HEK293 (cell line): ENCODE data around the gene TTC9C.
A peak's percentile ranks its signal among the peaks of the same experiment; 100 is the strongest.

ENCODE experiments used
- GLI2 ChIP-seq: fragments of 450-650 bp; formaldehyde crosslinking; IDR thresholded peaks from 2 replicates; pipeline ENCODE4; 2017; ENCODE audit warnings: missing biosample characterization, missing genetic modification characterization, low read depth, borderline replicate concordance
- GLIS2 ChIP-seq: fragments of 450-650 bp; formaldehyde crosslinking; IDR thresholded peaks from 2 replicates; pipeline ENCODE4 v1.5.1; 2016; ENCODE audit warnings: missing biosample characterization, missing genetic modification characterization
- HOXC10 ChIP-seq: sonication (generic); formaldehyde crosslinking; IDR thresholded peaks from 2 replicates; pipeline ENCODE4 v1.8.1; 2023; ENCODE audit warnings: mild to moderate bottlenecking, missing genetic modification reagents
- REPIN1 ChIP-seq: fragments of 450-650 bp; formaldehyde crosslinking; IDR thresholded peaks from 2 replicates; pipeline ENCODE4 v1.5.1; 2017; ENCODE audit warnings: missing biosample characterization, missing genetic modification characterization, low read depth
- ZIC2 ChIP-seq: fragments of 450-650 bp; formaldehyde crosslinking; IDR thresholded peaks from 2 replicates; pipeline ENCODE4 v1.5.1; 2016; ENCODE audit warnings: missing biosample characterization, missing genetic modification characterization
- ZNF133 ChIP-seq: fragments of 450-650 bp; formaldehyde crosslinking; IDR thresholded peaks from 2 replicates; pipeline ENCODE4 v1.5.1; 2016; ENCODE audit warnings: missing biosample characterization, missing genetic modification characterization
- ZNF138 ChIP-seq: fragments of 450-650 bp; formaldehyde crosslinking; IDR thresholded peaks from 2 replicates; pipeline ENCODE4 v1.5.1; 2016; ENCODE audit warnings: missing biosample characterization, missing genetic modification characterization, borderline replicate concordance
- ZNF157 ChIP-seq: fragments of 450-650 bp; formaldehyde crosslinking; IDR thresholded peaks from 2 replicates; pipeline ENCODE4 v1.5.1; 2016; ENCODE audit warnings: missing biosample characterization, missing genetic modification characterization
- ZNF169 ChIP-seq: fragments of 450-650 bp; formaldehyde crosslinking; IDR thresholded peaks from 2 replicates; pipeline ENCODE4 v1.5.1; 2016; ENCODE audit warnings: missing biosample characterization, missing genetic modification characterization
- ZNF2 ChIP-seq: fragments of 450-650 bp; formaldehyde crosslinking; IDR thresholded peaks from 2 replicates; pipeline ENCODE4 v1.5.1; 2016; ENCODE audit warnings: missing biosample characterization, missing genetic modification characterization
- ZNF211 ChIP-seq: fragments of 450-650 bp; formaldehyde crosslinking; IDR thresholded peaks from 2 replicates; pipeline ENCODE4 v1.5.1; 2016; ENCODE audit warnings: low read depth, missing biosample characterization, missing genetic modification characterization
- ZNF24 ChIP-seq: fragments of 450-650 bp; formaldehyde crosslinking; IDR thresholded peaks from 2 replicates; pipeline ENCODE4 v1.5.1; 2016; ENCODE audit warnings: missing biosample characterization, missing genetic modification characterization
- ZNF248 ChIP-seq: fragments of 450-650 bp; formaldehyde crosslinking; IDR thresholded peaks from 2 replicates; pipeline ENCODE4 v1.5.1; 2017; ENCODE audit warnings: missing biosample characterization, missing genetic modification characterization
- ZNF266 ChIP-seq: fragments of 450-650 bp; formaldehyde crosslinking; IDR thresholded peaks from 2 replicates; pipeline ENCODE4 v1.5.1; 2016; ENCODE audit warnings: missing biosample characterization, missing genetic modification characterization, low read depth
- ZNF274 ChIP-seq, 2 experiments: fragments of 200-500 bp in 1 of 2; fragments of 450-650 bp in 1 of 2; sonication (Bioruptor generic) in 1 of 2; formaldehyde crosslinking in 1 of 2; IDR thresholded peaks; 2 replicates each; pipeline versions ENCODE4 v1.5.1 to v1.6.1; 2014 to 2016; ENCODE audit warnings: borderline replicate concordance in 1 of 2, inconsistent platforms in 1 of 2, low read length in 1 of 2, missing biosample characterization in 1 of 2, missing genetic modification characterization in 1 of 2
- ZNF292 ChIP-seq: fragments of 450-650 bp; formaldehyde crosslinking; IDR thresholded peaks from 2 replicates; pipeline ENCODE4 v1.5.1; 2016; ENCODE audit warnings: low read depth, missing biosample characterization, missing genetic modification characterization, borderline replicate concordance
- ZNF311 ChIP-seq: fragments of 450-650 bp; formaldehyde crosslinking; IDR thresholded peaks from 2 replicates; pipeline ENCODE4 v1.5.1; 2017; ENCODE audit warnings: missing biosample characterization, missing genetic modification characterization, borderline replicate concordance
- ZNF350 ChIP-seq: fragments of 450-650 bp; formaldehyde crosslinking; IDR thresholded peaks from 2 replicates; pipeline ENCODE4 v1.5.0; 2017; ENCODE audit warnings: missing biosample characterization, mild to moderate bottlenecking, missing genetic modification characterization
- ZNF544 ChIP-seq: fragments of 450-650 bp; formaldehyde crosslinking; IDR thresholded peaks from 2 replicates; pipeline ENCODE4 v1.5.0; 2017; ENCODE audit warnings: missing biosample characterization, missing genetic modification characterization
- ZNF549 ChIP-seq: fragments of 450-650 bp; IDR thresholded peaks from 2 replicates; pipeline ENCODE4 v1.5.1; 2018; ENCODE audit warnings: missing biosample characterization, missing genetic modification characterization, mild to moderate bottlenecking, inconsistent platforms, moderate library complexity
- ZNF558 ChIP-seq: fragments of 450-650 bp; formaldehyde crosslinking; IDR thresholded peaks from 2 replicates; pipeline ENCODE4 v1.5.1; 2016; ENCODE audit warnings: missing biosample characterization, missing genetic modification characterization
- ZNF561 ChIP-seq: fragments of 450-650 bp; IDR thresholded peaks from 2 replicates; pipeline ENCODE4 v1.5.1; 2018; ENCODE audit warnings: missing biosample characterization, missing genetic modification characterization, borderline replicate concordance
- ZNF610 ChIP-seq: fragments of 450-650 bp; formaldehyde crosslinking; IDR thresholded peaks from 2 replicates; pipeline ENCODE4 v1.5.1; 2016; ENCODE audit warnings: missing biosample characterization, missing genetic modification characterization, borderline replicate concordance
- ZNF623 ChIP-seq: fragments of 450-650 bp; formaldehyde crosslinking; IDR thresholded peaks from 2 replicates; pipeline ENCODE4 v1.5.1; 2016; ENCODE audit warnings: missing biosample characterization, missing genetic modification characterization
- ZNF624 ChIP-seq: fragments of 450-650 bp; formaldehyde crosslinking; IDR thresholded peaks from 2 replicates; pipeline ENCODE4 v1.5.1; 2017; ENCODE audit warnings: missing biosample characterization, missing genetic modification characterization
- ZNF629 ChIP-seq: fragments of 450-650 bp; formaldehyde crosslinking; IDR thresholded peaks from 2 replicates; pipeline ENCODE4 v1.5.1; 2017; ENCODE audit warnings: missing biosample characterization, missing genetic modification characterization
- ZNF658 ChIP-seq: fragments of 450-650 bp; formaldehyde crosslinking; IDR thresholded peaks from 2 replicates; pipeline ENCODE4; 2016; ENCODE audit warnings: missing biosample characterization, missing genetic modification characterization
- ZNF768 ChIP-seq: fragments of 450-650 bp; formaldehyde crosslinking; IDR thresholded peaks from 2 replicates; pipeline ENCODE4 v1.5.1; 2018; ENCODE audit warnings: missing biosample characterization, mild to moderate bottlenecking, missing genetic modification characterization
- ZNF837 ChIP-seq: fragments of 450-650 bp; formaldehyde crosslinking; IDR thresholded peaks from 2 replicates; pipeline ENCODE4 v1.5.1; 2016; ENCODE audit warnings: missing biosample characterization, missing genetic modification characterization
- TF ChIP-seq, protein P1 (sequence below): fragments of 450-650 bp; formaldehyde crosslinking; IDR thresholded peaks from 2 replicates; pipeline ENCODE4 v1.5.1; 2016; ENCODE audit warnings: missing biosample characterization, missing genetic modification characterization
- TF ChIP-seq, protein P2 (sequence below): fragments of 450-650 bp; formaldehyde crosslinking; optimal IDR thresholded peaks from 2 replicates; pipeline ENCODE3; 2016; ENCODE audit warnings: missing biosample characterization, mild to moderate bottlenecking, missing genetic modification characterization
- TF ChIP-seq, protein P3 (sequence below): fragments of 450-650 bp; formaldehyde crosslinking; IDR thresholded peaks from 2 replicates; pipeline ENCODE4 v1.5.1; 2016; ENCODE audit warnings: missing biosample characterization, missing genetic modification characterization
- TF ChIP-seq, protein P4 (sequence below): fragments of 450-650 bp; formaldehyde crosslinking; IDR thresholded peaks from 2 replicates; pipeline ENCODE4 v1.5.1; 2016; ENCODE audit warnings: missing biosample characterization, missing genetic modification characterization, borderline replicate concordance
- TF ChIP-seq, protein P5 (sequence below): fragments of 450-650 bp; formaldehyde crosslinking; IDR thresholded peaks from 2 replicates; pipeline ENCODE4; 2016; ENCODE audit warnings: missing biosample characterization, missing genetic modification characterization

TTC9C gene

DNA sequence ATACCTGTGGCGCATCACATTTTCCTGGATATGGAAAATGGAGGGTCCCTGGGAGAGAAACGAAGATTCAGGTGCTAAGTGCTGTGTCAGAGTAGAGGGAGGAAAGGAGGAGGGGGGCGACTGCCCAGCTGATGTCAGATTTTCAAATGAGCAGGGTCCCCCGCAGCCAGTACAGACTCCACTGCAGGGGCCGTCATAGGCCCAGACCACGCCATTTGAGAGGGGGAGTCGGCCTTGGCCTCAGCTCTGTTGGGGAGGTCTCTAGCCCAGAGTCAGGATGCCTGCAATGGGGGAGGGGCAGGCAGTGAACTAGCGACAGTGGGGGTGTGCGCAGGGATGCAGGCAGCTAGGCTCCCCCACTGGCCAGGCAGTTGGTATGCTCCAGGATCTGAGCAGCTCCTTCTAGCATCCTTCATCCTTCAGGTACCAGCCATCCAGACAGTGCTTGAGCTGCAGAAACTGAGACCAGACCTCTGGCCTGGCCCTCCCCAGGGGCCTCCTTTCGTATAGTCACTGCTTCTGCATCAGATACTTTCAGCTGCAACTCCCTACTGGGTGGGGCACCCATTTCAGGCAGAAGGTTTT, 20.9 kb upstream of the TTC9C start, which contains the start of the genes BSCL2 and GNG3 (continued):
- TF ChIP-seq ZNF610 (no peak), ZNF558 (tag by site-specific recombination) (no peak), REPIN1 (tag by site-specific recombination) (no peak), ZNF561 (tag by site-specific recombination) (peak; percentile 66; the same call in 1 of the 2 replicates), ZNF211 (tag by site-specific recombination) (no peak), ZNF274 (IDR thresholded peaks at IDR 0.05; ENCODE audit: low read length) (no peak), ZNF274 (tag by site-specific recombination; IDR thresholded peaks at IDR 0.05; ENCODE audit: borderline replicate concordance) (no peak), ZNF311 (no peak), ZNF169 (no peak), ZNF292 (tag by site-specific recombination) (no peak), ZIC2 (tag by site-specific recombination) (peak; percentile 34), ZNF2 (0 out of 2 replicates have a peak, but pooled peaks have one; percentile 57), GLI2 (no peak), ZNF350 (tag by site-specific recombination) (no peak), ZNF138 (tag by site-specific recombination) (no peak), ZNF133 (tag by site-specific recombination) (no peak), ZNF624 (tag by site-specific recombination) (no peak), HOXC10 (CRISPR knock-in tag) (no peak), ZNF549 (tag by site-specific recombination) (no peak), ZNF658 (tag by site-specific recombination) (no peak), ZNF248 (tag by site-specific recombination) (no peak), ZNF837 (tag by site-specific recombination) (no peak), GLIS2 (tag by site-specific recombination) (peak; percentile 72), ZNF24 (no peak), ZNF544 (tag by site-specific recombination) (no peak), ZNF266 (no peak), ZNF623 (tag by site-specific recombination) (no peak), ZNF157 (tag by site-specific recombination) (no peak), ZNF629 (0 out of 2 replicates have a peak, but pooled peaks have one; percentile 32), ZNF768 (tag by site-specific recombination) (no peak)
- TF ChIP-seq, protein P1, sequence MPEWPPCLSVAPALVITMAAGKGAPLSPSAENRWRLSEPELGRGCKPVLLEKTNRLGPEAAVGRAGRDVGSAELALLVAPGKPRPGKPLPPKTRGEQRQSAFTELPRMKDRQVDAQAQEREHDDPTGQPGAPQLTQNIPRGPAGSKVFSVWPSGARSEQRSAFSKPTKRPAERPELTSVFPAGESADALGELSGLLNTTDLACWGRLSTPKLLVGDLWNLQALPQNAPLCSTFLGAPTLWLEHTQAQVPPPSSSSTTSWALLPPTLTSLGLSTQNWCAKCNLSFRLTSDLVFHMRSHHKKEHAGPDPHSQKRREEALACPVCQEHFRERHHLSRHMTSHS (tag by site-specific recombination): no peak
- TF ChIP-seq, protein P2, sequence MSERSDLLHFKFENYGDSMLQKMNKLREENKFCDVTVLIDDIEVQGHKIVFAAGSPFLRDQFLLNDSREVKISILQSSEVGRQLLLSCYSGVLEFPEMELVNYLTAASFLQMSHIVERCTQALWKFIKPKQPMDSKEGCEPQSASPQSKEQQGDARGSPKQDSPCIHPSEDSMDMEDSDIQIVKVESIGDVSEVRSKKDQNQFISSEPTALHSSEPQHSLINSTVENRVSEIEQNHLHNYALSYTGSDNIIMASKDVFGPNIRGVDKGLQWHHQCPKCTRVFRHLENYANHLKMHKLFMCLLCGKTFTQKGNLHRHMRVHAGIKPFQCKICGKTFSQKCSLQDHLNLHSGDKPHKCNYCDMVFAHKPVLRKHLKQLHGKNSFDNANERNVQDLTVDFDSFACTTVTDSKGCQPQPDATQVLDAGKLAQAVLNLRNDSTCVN (tag by site-specific recombination): peak; percentile 15
- TF ChIP-seq, protein P3, sequence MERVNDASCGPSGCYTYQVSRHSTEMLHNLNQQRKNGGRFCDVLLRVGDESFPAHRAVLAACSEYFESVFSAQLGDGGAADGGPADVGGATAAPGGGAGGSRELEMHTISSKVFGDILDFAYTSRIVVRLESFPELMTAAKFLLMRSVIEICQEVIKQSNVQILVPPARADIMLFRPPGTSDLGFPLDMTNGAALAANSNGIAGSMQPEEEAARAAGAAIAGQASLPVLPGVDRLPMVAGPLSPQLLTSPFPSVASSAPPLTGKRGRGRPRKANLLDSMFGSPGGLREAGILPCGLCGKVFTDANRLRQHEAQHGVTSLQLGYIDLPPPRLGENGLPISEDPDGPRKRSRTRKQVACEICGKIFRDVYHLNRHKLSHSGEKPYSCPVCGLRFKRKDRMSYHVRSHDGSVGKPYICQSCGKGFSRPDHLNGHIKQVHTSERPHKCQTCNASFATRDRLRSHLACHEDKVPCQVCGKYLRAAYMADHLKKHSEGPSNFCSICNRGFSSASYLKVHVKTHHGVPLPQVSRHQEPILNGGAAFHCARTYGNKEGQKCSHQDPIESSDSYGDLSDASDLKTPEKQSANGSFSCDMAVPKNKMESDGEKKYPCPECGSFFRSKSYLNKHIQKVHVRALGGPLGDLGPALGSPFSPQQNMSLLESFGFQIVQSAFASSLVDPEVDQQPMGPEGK (tag by site-specific recombination): peak; percentile 68
- TF ChIP-seq, protein P4, sequence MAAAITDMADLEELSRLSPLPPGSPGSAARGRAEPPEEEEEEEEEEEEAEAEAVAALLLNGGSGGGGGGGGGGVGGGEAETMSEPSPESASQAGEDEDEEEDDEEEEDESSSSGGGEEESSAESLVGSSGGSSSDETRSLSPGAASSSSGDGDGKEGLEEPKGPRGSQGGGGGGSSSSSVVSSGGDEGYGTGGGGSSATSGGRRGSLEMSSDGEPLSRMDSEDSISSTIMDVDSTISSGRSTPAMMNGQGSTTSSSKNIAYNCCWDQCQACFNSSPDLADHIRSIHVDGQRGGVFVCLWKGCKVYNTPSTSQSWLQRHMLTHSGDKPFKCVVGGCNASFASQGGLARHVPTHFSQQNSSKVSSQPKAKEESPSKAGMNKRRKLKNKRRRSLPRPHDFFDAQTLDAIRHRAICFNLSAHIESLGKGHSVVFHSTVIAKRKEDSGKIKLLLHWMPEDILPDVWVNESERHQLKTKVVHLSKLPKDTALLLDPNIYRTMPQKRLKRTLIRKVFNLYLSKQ: no peak
- TF ChIP-seq, protein P5, sequence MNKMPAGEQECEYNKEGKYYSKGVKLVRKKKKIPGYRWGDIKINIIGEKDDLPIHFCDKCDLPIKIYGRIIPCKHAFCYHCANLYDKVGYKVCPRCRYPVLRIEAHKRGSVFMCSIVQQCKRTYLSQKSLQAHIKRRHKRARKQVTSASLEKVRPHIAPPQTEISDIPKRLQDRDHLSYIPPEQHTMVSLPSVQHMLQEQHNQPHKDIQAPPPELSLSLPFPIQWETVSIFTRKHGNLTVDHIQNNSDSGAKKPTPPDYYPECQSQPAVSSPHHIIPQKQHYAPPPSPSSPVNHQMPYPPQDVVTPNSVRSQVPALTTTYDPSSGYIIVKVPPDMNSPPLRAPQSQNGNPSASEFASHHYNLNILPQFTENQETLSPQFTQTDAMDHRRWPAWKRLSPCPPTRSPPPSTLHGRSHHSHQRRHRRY (tag by site-specific recombination): no peak
